GM18498 (cell line): ENCODE measurements around the gene ESRRA.

Experiments
- ATAC-seq: cut with Tn5 transposase; IDR thresholded peaks from one replicate; pipeline ENCODE4 v1.9.1; 2021; ENCODE audit warnings: mild to moderate bottlenecking, moderate library complexity; ENCODE audit not compliant: unreplicated experiment

The ESRRA gene

DNA sequence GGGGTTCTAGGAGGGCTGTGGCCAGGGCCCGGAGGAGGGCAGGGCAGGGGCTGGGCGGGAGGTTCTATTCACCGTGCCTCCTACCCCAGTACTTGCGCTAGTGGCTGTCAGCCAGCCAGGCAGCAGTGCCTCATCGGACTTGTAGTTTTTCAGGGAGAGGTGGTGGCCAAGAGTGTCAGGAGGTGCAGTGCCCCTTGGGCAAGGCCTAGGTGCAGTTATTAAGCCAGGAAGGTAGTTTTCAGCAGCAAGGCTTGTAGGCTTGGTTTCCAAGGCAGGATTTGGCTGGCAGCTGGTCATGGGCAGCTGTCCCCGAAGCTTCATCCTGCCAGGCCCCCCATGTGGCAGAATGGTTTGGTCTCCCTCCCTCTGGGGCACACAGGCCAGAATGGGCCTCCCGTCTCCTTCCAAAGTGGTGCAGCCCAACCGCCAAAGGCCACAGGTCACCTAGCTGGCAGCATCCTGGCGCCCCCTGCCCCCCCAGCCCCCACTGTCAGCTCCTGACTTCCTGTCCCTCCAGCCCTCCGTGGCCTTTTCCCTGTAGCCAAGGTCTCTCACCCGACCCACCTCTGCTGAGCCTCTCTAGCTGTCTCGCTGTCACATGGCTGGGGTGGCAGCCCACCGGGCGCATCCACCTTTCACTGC, 43.2 kb downstream of the ESRRA start:
- no peak for ATAC-seq

DNA sequence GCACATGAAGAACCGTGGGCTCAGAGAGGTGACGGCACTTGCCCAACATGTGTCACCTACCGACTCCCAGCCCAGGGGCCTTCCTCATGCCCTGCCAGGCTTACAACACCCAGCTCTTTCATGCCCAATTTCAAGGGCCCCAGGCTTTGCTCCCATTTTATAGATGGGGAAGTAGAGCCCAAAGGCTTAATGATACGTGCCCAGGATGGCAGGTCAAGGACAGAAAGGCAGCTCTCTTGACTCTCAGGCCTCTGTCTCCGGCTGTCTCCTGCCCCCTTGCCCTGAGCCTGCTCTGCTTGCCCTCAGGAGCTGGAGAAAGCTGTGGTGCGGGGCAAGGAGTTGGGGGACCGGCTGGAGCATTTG, 43.7 kb downstream of the ESRRA start:
- no peak for ATAC-seq

DNA sequence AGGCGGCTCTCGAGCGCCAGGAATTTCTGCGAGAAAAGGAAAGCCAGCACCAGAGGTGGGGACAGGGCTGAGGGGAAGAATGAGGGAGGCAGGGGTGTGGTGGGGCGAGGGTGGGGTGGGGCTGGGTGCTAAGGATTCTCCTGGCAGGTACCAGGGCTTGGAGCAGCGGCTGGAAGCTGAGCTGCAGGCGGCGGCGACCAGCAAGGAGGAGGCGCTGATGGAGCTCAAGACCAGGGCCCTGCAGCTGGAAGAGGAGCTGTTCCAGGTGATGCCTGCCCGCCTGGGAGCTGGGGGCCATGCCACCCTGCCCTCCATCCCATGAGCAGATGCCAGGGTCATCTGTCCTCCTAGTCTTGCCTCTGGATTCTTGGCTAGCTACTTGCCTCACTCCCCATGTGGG, 44.1 kb downstream of the ESRRA start:
- ATAC-seq: no peak

DNA sequence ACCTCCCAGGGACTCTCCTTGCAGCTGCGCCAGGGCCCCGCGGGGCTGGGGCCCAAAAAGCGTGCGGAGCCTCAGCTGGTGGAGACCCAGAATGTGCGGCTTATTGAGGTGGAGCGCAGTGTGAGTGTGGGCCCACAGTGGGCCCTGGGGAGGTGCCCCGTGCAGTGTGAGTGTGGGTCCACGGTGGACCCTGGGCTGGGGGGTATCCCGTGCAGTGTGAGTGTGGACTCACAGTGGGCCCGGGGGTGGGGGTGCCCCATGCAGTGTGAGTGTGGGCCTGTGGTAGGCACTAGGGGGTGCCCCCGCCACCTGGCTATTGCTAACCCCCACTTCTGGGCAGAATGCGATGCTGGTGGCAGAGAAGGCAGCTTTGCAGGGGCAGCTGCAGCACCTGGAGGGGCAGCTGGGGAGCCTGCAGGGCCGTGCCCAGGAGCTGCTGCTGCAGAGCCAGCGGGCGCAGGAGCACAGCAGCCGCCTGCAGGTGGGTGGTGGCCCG, 45.9 kb downstream of the ESRRA start:
- no peak for ATAC-seq

DNA sequence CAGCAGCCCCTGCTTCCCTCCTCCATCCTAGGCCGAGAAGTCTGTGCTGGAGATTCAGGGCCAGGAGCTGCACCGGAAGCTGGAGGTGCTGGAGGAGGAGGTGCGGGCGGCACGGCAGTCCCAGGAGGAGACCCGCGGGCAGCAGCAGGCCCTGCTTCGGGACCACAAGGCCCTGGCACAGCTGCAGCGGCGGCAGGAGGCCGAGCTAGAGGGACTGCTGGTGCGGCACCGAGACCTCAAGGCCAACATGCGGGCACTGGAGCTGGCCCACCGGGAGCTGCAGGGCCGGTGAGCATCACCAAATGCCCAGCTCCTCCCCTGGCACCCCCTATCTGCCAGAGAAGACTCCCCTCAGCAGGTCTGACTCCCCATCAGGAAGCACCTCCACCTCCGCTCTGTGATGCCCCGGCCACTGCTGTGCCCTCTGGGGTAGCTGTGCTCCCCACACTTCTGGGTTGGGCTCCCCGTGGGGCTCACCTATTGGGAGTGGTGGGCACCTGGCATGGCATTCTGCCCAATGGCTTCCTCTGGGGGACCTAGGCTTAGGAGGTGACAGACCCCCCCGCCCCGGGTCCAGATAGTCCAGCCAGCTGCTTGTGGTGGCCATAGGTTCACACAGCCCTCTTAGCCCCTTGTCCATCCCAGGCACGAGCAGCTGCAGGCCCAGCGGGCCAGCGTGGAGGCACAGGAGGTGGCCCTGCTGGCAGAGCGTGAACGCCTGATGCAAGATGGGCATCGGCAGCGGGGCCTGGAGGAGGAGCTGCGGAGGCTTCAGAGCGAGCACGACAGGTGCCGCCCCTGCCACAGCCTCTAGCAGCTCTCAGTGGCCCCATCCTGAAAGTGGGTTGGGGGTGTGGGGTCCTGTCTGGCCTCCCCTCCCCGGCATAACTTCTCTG, 47.0 kb downstream of the ESRRA start:
- no peak for ATAC-seq

DNA sequence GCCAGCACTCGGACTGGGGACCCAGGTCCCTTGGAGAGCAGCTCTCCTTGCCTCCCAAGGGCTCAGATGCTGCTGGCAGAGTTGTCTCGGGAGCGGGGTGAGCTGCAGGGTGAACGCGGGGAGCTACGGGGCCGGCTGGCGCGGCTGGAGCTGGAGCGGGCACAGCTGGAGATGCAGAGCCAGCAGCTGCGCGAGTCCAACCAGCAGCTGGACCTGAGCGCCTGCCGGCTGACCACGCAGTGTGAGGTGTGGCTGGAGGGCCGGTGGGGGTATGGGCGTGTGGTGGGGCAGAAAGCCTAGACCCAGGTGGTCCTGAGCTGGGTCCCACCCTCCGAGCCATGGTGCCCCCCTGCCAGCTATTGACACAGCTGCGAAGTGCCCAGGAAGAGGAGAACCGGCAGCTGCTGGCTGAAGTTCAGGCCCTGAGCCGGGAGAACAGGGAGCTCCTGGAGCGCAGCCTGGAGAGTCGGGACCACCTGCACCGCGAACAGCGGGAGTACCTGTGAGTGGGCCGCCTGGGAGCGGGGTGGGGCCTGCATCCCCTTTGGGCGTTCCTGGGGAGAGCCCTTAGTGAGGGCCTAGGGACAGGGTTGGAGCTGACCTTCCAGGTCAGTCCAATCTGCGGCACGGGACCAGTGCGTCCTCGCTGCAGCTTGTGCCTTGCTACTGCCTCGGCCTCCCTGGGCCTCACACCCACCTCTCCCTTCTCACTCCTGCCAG, 47.8 kb downstream of the ESRRA start:
- ATAC-seq: no peak

DNA sequence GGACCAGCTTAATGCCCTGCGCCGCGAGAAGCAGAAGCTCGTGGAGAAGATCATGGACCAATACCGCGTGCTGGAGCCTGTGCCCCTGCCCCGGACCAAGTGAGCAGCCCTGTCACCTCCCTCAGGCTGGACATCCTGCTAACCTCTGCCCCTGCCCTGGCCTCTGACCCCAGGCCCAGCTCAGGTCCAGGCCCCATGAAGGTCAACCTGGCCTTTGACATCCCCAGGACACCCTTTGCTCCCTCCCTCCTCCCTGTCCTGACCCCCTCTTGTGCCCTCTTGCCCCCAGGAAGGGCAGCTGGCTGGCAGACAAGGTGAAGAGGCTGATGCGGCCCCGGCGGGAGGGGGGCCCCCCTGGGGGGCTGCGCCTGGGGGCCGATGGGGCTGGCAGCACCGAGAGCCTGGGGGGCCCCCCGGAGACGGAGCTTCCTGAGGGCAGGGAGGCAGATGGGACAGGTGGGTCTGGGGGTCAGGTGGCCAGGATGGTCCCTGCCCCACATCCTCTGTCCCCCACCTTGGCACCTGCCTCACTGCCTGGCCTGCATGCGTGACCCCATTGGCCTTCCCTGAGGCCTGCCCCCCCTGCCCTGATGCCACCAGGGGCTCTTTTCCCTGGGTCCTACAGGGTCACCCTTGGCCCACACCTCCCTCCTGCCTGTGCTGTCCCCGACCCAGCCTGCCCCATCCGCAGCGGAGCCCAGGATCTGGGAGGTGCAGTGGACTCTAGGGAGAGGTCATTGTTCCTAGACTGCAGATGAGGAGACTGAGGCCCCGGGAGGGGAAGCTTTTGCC, 48.6 kb downstream of the ESRRA start:
- no peak for ATAC-seq

DNA sequence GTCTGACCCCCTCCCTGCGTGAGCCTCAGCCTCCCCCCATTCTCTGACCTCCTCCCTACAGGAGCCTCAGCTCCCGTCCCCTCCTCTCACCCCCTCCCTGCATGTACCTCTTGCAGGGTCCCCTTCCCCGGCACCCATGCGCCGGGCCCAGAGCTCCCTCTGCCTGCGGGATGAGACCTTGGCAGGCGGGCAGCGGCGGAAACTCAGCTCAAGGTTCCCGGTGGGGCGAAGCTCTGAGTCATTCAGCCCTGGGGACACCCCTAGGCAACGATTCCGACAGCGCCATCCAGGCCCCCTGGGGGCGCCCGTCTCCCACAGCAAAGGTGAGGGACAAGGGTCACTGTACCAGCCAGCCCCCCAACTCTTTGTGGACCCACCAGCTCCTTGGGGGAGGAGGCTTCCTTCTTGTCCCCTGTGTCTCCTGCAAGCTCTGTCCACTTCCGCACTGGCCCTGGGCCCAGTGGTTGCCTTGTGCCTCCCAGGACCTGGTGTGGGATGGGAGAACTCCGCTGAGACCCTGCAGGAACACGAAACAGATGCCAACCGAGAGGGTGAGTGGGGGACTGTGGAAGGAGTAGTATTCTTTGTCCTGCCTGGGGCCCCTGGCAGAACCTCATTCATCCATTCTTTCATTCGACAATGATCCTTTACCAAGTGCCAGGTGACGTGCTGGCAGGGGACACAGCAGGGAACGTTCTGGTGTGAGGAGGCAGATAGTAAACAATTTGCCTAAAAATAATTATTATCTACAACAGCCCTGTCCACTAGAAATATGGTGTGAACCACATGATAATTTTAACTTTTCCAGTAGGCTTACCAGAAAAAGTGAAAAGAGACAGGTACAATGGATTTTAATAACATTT, 50.0 kb downstream of the ESRRA start:
- ATAC-seq: no peak

DNA sequence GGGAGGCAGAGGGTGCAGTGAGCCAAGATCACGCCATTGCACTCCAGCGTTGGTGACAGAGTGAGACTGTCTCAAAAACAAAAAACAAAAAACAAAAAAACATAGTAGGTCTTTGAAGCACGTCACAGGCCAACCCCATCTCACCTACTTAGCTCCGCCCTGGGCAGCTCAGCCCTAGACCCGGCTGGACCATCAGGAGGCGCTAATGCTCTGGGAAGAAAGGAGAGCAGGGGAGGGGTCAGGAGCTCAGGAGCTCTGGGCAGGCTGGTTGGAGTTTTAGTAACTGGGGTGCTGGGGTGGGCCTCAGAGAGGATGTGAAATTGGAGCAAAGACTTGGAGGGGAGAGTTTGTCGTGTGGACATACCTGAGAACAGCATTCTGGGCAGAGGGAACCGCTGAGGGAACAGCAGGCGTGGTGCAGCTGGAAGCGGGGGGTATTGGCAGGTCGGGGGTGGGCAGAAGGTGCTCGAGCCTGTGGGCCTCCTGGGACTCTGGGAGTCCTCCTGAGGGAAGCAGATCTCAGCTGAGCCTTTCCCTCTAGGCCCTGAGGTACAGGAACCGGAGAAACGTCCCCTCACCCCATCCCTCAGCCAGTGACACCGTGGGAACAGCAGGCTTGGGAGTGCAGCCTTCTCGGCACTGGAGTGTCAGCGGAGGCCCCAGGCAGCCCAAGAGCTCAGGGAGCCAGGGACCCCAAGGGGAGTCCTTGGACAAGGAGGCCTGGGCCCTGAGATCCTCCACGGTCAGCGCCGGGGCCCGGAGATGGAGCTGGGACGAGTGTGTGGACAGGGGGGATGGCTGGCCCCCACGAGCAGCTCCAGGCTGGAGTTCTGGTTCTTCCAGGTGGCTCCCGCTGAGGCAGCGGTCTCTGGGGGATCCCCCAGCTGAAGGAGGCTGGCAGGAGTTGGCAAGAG, 51.4 kb downstream of the ESRRA start:
- no peak for ATAC-seq

DNA sequence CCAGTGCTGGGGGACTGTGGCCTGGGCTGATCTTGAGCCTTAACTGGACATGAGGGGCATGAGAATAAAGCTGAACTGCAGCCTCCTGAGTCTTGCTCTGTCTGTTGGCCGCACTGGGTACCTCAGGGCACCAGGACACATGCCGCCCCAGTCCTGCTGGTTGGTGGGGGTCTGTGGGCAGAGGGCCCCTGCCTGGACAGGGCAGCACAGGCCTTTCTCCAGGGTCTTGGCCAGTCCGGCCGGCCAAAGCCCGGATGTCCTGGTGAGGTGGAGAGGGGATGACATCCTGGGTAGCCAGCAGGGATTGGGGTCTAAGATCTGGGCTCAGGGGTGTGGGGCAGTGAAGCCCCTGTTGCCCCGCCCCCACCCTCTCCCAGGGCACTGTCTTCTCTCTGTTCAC, 52.1 kb downstream of the ESRRA start:
- no peak for ATAC-seq

DNA sequence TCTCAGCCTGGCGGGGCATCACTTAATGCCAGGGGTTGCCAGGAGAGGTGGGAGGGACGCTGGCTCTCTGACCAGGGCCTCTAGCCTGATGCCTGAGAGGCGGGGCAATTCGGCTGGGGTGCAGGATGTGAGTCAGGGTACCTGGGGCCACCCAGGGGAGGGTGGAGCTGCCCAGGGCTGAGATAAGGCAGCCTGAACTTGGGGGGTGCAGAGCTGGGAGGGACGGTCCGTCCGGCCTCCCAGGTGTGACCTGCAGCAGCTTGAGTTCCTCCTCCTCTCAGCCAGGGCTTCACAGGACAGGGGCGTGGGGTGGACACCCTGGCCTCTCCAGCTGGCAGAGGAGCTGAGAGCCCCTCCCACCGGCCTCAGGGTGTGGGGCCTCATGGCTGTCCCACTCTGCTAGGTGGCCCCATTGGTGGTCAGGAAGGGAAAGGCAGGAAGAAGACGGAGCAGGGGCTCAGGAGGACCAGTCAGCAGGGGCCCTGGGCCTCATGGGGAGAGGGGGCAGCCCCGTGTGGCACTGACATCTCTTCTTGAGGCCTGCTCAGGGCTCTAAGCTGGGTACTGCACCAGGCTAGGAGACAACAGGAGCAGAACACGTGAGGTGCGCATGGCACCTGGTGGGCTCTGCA, 52.7 kb downstream of the ESRRA start:
- ATAC-seq: no peak

DNA sequence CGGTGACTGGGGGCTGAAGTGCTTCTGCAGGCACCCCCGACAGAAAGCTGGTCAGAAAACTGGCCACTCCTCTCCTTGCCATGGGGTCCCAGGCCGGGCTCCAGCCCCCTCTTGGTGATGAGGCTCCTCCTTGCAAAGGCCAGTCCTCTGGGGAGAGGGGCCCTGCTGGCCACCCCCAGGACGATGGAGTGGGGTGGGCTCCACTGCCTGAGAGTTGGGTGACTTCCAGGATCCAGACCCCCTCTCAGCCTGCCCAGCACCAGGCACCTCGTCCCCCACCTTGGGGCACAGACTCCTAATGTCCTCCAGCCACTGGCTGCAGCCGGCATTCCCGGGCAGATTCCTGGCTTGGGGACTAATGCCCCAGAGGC, 53.2 kb downstream of the ESRRA start:
- peak; percentile 9 for ATAC-seq

DNA sequence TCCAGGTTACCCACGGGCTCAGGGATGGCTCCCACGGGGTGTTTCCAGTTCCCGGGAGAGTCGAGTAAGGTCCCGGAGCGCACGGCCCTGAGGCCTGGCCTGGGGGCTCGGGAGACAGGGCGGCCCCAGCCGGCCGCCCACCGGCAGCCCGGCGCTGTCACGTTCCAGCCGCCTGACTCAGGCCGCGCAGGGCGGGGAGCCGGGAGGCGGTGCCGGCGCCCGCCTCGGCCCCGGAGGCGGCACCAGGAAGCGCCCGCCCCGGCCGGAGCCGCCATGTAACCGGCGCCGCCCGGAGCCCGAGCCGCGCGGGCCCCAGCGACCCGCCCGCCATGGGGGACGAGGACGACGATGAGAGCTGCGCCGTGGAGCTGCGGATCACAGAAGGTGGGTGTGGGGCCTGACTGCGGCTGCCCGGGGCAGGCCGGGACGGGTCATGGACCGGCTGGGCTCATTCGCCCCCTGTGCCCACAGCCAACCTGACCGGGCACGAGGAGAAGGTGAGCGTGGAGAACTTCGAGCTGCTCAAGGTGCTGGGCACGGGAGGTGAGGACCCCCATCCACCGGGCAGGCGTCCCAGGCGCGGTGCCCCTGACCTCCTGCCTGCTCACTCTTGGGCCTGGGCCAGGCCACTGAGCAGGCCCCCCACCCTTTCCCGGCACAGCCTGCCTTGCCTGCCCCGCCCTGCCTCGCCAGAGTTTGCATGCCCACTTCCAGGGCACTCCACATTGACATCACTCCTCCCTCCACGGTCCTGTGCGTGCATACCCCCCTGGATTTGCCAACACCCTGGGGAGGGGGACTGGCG, 53.8 kb downstream of the ESRRA start, which contains the start of gene RPS6KA4:
Gene RPS6KA4 (plus strand): TSS at position 256 of the 805 bp plus-strand sequence. CDS start 74 bp downstream, at position 330.
- ATAC-seq: peak; percentile 67

DNA sequence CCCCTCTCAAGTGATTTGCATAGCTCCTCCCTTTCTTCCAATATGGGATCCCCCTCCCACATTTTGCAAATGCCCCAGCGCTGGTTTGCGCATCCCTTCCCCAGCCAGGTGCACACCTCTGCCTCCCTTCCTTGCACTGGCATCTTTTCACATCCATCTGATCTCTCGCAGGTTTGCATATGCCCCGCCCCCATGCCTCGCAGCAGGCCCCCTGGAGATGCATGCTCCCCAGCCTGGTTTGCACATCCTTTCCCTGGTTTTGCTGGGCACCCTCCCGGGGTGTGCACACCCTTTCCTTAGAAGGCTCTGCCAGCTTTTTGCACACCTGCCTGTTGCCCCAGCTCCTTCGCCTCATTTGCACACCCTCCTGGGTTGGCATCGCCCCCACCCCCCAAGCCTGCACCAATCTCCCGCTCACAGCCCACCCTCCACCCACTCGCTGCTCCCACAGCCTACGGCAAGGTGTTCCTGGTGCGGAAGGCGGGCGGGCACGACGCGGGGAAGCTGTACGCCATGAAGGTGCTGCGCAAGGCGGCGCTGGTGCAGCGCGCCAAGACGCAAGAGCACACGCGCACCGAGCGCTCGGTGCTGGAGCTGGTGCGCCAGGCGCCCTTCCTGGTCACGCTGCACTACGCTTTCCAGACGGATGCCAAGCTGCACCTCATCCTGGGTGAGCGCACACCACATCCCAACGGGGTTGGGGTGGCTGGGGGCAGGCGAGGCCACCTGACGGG, 54.6 kb downstream of the ESRRA start:
- ATAC-seq: no peak

DNA sequence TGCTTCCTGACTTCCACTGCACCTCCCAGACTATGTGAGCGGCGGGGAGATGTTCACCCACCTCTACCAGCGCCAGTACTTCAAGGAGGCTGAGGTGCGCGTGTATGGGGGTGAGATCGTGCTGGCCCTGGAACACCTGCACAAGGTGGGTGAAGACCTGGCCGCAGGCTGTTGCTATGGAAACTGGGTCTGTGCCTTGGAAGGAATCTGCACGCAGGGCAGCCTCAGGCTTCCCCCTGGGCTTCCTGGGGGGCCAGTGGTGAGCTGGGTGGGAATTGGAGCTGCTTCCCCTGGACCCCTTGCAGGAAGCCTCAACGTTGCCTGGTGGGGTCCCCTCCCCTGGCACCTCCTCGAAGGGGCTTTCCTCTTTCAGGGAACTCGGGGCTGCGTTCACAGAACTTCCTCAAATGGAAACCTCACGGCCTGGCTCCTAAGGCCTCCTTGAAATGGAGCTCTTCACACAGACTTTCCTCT, 55.2 kb downstream of the ESRRA start:
- ATAC-seq: no peak

DNA sequence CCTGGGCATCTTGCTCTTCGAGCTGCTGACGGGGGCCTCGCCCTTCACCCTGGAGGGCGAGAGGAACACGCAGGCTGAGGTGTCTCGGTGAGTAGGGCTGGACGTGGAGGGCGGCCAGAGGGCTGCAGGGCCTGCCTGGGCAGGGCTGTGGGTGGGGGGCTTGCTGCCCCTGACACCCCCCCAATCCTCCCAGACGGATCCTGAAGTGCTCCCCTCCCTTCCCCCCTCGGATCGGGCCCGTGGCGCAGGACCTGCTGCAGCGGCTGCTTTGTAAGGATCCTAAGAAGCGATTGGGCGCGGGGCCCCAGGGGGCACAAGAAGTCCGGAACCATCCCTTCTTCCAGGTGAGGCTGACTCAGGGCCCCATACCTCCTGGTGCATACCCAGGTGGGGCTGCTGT, 56.3 kb downstream of the ESRRA start:
- no peak for ATAC-seq

DNA sequence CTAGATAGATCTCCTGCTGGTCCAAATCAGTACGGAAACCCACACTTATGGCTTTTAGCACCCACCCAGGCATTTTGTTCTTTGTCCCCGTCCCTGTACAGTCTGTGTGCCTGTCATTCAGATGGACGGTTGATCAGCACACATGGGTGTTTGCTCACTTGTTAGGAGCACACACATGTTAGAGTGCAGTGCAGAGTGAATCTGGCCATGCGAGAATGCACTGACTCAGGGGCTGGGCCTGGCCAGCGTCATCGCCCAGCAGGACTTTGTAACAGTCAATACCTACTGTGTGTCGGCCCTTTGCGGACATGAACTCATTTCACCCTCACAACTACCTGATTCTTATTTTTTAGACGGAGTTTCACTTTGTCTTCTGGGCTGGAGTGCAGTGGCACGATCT, 57.0 kb downstream of the ESRRA start:
- no peak for ATAC-seq
